Fibroblast of the aortic adventitia (primary cell): ENCODE results near the gene EPB41L2. TPM values are rescaled to one million over a fixed set of nuclear protein-coding genes. Genes with fewer than 3 reads are reported as not detected.
A peak's percentile ranks its signal among the peaks of the same experiment; 100 is the strongest.

Experiments
- DNase-seq: peaks from one replicate; pipeline ENCODE4 v3.0.0-alpha.2; 2010; ENCODE audit warnings: low read depth
- H3K4me3 ChIP-seq: 2 replicates; pipeline ENCODE4 v1.5.1; 2011; ENCODE audit warnings: low read depth, mild to moderate bottlenecking, control low read depth, low read length, moderate library complexity
- CTCF ChIP-seq: IDR thresholded peaks from 2 replicates; pipeline ENCODE4 v1.5.1; 2011; ENCODE audit warnings: mild to moderate bottlenecking, low read length, control low read depth, inconsistent platforms; ENCODE audit not compliant: insufficient read depth
- total RNA-seq: library from RNA; depleted of rRNA; stranded (reverse); fragments of >200 nt; gene quantifications from 2 replicates; pipeline ENCODE4 v1.2.3, GENCODE V29; 2012; ENCODE audit warnings: low replicate concordance

Gene EPB41L2
- total RNA-seq, 1 donor, result 117 TPM

- DNase-seq, result no peak
- no peak overlapping the region for H3K4me3 ChIP-seq
- no peak for TF ChIP-seq CTCF
Measured at GRCh38 chr6:131054392-131055250, 8.4 kb downstream of the EPB41L2 start.

DNA sequence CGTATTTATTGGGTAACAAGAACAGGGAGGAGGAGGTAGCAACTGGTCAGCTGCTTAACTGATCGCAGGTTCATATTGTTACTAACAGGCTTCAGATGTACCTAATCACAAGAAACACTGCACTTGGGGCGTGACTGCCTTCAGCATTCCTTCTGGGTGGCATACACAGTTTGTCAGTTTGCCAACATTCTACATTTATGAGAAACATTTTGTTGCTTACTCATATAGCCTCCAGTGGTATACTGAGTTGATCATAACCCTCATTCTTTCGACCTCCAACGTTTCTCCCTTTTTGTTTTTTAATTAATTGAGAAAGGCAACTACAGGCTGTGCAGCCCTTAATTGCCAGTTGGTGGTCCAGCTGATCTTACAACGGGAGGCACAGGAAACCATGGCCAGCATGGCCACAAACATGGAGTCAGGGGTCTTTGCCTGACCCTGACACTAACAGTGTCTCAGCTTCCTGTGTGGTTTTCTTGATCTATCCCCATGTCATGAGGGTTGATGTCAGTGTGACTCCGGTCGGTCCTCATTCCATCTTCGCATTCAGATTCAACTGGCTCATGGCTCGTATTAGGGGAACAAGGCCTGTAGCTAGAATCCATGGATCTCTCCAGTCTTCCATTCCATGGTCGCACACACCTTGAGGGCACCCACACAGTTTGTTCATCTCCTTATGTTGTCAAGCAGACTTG lies 9.4 kb downstream of the EPB41L2 start:
- no peak for TF ChIP-seq CTCF
- no peak overlapping the region for H3K4me3 ChIP-seq
- no peak for DNase-seq

DNA sequence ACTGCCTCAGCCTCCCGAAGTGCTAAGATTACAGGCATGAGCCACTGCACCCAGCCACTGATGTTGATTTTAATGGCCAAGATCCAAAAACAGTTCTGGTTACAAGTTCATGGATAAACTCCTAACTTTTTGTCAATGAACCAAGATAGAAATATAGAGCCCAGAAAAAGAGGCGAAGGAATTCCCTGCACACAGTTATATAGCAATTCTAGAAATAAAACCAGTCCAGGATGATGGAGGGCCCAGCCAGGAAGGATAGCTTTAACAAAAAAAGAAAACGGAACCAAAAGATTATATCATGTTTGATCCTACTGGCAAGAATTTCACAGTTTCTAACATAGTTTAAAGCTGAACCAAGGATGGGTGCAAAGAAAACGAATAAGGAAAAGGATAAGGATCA lies 10.9 kb downstream of the EPB41L2 start:
- TF ChIP-seq CTCF, result no peak
- peak; percentile 28 for DNase-seq
- H3K4me3 ChIP-seq, result no peak overlapping the region

GRCh38 chr6:131051341-131051740 lies 11.7 kb downstream of the EPB41L2 start:
- TF ChIP-seq CTCF, result no peak
- no peak for DNase-seq
- no peak overlapping the region for H3K4me3 ChIP-seq

- no peak for DNase-seq
- TF ChIP-seq CTCF, result no peak
- no peak overlapping the region for H3K4me3 ChIP-seq
Measured at GRCh38 chr6:131049608-131050007, 13.4 kb downstream of the EPB41L2 start.

DNA sequence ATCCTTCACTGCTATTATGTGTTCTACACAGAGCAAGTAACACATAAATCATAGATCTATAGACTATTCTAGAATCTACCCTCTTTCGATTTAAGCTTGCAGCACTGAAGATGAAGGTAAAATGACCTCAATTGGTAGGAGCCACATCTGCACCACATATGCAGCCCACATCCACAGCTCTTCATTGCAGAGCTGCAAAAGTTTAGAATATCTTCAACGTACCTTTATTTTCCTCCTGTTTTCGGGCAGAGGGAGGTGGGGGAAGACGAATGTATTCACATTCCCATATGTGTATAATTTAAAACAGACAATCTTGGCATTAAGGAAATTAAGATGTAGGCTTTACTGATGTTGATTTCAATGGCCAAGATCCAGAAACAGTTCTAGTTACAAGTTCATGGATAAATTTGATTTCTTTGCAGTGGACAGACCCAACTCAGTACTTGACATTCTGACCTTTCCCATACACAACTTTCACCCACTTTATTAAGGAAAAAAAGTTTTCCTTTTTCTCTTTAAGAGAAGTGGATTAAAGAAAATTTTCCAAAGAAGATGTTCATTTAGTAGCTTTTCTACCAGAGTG lies 14.0 kb downstream of the EPB41L2 start:
- TF ChIP-seq CTCF, result no peak
- no peak for DNase-seq
- H3K4me3 ChIP-seq, result no peak overlapping the region
